HG03342 (cell line): ENCODE results near the gene PUM1.

ENCODE experiments used
- ATAC-seq: cut with Tn5 transposase; IDR thresholded peaks from one replicate; pipeline ENCODE4 v1.9.1; 2021; ENCODE audit warnings: mild to moderate bottlenecking, moderate library complexity; ENCODE audit not compliant: unreplicated experiment

PUM1 gene

GRCh38 chr1:31032266-31032665 lies 33.3 kb downstream of the PUM1 start:
- ATAC-seq, result no peak

DNA sequence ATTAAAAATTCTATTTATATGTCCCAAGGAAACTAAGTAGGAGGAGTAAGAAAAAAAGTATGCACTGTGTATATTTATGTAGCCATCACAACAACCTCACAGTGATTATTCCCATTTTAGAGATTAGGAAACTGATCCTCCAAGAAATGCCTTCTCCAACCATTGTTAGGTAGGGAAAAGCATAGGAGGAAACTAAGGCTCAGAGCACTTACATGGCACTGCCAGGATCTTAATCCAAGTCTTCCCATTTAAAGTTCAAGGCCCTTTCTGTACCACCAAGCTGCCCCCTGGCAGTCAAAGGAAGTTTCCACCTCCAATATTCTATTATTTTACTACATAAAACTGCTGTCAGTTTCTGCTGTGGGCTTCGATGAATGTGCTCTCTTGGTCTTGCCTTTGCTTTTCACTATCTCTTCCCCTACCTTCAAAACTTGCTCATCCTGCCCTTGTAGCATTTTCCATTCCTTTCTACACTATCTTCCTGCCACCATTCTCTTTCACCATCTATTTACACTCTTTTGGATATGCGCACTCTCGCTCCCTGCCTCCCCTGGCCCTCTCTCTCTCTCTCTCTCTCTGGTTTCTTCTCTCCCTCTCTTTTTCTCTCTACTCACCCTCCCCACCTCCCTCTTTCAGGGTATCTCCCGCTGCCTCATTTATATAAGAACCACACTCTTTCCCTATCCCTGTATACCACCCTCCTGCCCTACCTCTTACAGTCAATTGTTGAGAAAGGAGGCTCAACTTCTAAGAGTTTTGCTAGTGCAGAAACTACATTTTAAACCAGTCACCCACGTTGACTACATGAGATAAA lies 34.0 kb downstream of the PUM1 start:
- no peak for ATAC-seq

DNA sequence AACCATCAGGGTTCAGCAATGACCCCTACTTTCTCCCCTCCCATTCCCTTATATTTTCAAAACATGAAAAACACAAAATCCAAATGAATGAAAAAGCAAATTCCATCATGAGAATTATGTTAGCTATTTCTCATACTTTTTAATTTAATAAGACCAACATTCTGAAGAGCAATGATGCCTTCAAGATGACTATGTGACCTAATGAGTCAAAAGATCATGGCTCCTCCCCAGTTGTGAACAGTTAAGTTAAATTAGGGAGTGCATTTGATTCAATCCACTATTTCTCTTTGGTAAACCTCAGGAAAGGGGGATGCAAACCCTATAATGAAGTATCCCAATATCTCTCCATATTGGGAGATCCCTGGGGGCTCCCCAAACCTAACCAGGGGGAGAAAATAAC lies 36.5 kb downstream of the PUM1 start:
- ATAC-seq, result no peak

DNA sequence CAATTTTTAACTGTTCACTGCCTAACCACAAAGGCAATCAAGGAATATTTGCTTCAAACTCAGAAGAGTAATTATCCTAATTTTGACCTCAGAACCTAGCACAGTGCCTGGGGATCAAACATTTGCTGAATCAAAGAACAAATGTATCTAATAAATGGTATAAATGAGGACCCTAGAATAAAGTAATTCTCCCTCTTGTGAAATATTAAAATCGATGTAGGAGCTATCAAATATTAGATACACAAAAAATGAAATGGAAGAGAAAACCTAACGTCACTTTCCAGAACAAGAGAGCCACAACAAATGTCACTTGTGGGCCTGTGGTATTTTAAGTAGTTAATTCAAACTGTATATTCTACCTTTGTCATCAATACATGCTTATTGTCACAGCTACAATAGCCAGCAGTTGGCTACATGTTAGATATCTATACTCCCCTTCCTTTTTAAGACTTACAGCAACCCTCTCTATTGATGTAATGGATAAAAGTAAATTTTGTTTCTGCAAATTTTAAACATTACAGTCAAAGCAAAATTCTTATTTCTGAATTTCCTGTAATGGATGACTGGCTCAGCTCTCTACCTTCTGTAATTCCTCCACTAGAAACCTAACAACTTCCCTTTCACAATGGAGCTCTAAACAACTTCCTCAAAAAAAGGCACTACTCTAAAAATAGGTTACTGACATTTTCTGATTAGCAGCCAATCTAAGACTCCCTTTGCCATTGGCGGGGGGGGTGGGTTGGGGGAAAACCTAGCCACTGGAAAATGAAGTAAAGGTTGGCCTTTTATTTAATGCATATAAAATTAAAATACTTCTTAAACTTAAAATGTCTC lies 37.6 kb downstream of the PUM1 start:
- ATAC-seq, result no peak

DNA sequence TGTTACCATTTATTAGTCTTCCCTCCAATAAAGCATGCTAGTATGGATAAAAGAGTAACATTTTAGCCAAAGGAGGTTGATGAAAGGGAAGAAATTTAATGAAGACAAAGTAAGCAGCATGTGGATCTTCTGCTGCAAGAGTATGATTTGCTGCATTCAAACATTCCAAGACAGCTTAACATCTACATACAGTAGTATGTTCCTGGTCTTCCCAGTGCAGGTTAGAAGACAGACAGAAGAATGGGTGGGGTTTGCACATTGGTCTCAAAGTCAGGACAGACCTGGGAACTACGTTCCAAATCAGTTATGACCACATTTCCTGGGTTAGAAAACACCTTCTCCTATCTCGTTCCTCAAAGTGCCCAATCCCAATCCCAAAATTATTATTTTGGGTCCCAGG lies 43.3 kb downstream of the PUM1 start:
- ATAC-seq, result no peak

DNA sequence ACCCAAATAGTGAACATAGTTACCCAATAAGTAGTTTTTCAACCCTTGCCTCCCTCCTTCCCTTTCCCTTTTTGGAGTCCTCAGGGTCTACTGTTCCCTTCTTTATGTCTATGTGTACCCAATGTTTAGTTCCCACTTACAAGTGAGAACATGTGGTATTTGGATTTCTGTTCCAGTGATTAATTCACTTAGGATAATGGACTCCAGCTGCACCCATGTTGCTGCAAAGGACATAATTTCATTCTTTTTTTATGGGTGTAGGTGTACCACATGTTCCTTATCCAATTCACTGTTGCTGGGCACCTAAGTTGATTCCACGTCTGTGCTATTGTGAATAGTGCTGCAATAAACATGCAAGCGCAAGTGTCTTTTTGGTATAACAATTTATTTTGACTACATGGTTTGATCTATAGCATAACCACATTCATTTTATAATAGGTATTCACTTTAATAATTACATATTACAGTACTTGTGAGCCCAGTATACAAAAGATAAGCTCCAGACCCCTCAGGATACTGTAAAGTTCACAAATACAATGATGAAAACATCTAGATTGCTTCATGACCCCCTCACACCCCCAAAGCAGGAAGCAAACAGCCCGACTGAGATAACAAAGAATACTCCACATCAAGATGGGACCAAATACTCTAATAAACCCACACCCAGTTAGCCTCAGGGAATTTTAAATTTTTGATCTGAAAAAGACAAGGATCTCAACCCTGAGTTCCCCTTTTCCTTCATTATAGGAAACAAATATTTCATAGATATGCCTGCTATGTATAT lies 45.3 kb downstream of the PUM1 start:
- no peak for ATAC-seq

DNA sequence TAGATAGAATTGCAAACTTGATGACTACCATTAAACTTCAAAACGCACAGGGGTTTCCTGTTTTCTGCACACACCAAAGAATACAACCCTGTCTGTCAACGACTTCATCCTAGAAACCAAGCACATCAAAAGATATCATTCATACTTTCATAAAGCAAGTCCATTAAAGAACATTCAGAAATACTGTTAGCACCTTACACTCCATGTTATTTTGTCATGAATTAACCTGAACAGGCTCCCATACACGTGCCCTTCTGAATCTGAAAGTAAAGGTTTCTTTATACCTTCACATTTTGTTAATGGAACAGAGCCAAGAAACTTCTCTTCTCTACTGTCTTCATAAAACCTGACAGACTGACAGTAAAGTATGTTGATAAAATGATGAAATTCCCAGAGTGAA lies 46.1 kb downstream of the PUM1 start:
- ATAC-seq, result no peak

DNA sequence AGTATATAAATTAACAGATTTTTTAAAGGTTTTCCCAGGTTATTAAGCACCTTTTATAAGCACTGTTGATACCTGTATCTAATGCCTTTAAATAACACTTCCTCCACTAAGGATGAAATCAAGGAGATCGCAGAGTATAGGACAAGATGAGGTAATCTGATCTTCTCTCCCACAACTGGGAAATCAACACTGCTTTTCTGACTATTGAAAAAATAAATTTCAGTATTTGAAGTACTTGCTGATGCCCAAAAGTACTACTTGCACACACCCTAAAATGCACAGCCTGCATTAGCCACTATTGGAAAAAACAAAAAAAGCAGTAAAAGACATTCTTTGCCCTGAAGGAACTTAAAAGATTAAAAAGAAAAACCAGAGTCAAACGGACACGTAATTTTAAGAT lies 48.6 kb downstream of the PUM1 start:
- ATAC-seq, result no peak

DNA sequence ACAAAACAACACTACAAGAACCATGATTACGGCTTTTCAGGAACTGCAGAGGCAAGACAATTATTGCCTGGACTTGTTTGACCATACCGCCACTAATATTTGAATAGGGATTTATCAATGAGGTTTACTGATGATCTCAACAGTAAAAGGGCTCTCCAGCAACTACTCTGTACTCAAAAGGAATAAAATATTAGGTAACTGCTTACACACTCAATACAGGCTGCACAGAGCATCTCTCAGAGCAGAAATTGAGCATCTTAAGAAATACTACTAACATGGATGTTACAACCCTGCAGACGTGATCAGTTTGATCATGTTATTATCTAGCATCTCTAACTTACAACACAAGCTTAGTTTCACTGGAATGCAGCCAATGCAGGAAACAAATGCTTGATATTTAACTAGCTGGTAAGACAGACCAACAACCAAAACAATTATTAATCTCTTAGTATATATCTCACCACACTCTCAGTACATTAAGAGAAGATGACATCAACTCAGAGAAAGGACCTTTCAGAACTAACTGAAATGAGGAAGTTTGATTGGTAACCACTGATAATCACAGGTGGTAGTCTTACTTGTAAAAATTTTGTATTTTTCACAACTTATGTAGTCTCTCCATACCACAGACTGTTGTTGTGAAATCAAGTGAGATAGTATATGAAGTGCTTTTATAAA lies 52.2 kb downstream of the PUM1 start:
- peak; percentile 66 for ATAC-seq

- ATAC-seq, result no peak
These were observed 53.1 kb downstream of the PUM1 start for GRCh38 chr1:31012210-31012924.

- ATAC-seq, result no peak
These were observed 53.8 kb downstream of the PUM1 start for GRCh38 chr1:31011719-31012118.

- ATAC-seq, result peak; percentile 52
These were observed 55.2 kb downstream of the PUM1 start for GRCh38 chr1:31010086-31010989.

- no peak for ATAC-seq
These were observed 58.0 kb downstream of the PUM1 start for GRCh38 chr1:31007462-31007991.

- ATAC-seq, result no peak
These were observed 58.8 kb downstream of the PUM1 start for GRCh38 chr1:31006747-31007146.

- no peak for ATAC-seq
These were observed 59.8 kb downstream of the PUM1 start for GRCh38 chr1:31005617-31006166.

- no peak for ATAC-seq
These were observed 60.3 kb downstream of the PUM1 start for GRCh38 chr1:31005198-31005597.

DNA sequence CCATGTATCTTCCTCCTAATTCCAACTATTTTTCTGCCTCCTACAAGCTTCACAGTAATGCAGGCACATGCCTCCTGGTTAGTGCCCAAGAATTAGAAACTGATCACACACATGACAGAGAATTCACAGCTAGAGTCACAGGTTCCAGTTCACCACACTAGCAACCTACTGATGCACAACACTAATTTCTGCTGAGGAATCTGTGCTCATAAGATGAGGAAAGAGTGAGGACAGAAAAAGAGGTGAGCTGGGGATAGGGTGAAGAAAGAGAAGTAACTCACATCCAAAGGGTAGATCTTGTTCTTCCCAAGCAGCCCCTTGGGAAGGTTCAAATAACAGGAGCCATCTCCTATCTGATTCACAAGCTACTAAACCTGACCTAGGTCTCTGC lies 61.3 kb downstream of the PUM1 start:
- ATAC-seq, result no peak

GRCh38 chr1:31003613-31004230 lies 61.8 kb downstream of the PUM1 start:
- no peak for ATAC-seq
